Endothelial cell of umbilical vein (primary cell): ENCODE measurements around the gene FBXO4. TPM values are rescaled to one million over a fixed set of nuclear protein-coding genes. Genes with fewer than 3 reads are reported as not detected.

ENCODE experiments used
- BruUV-seq: library from RNA; stranded (reverse); fragments of 400-500 nt; replicated peaks from 2 replicates; lab custom pipeline; 2021; lab: Mats Ljungman, UMichigan
- CTCF ChIA-PET: fragments of 300-600, 350-600 bp; sonication (Branson Sonifier 250); formaldehyde crosslinking; loops from one replicate; lab custom pipeline; 2021; ENCODE audit warnings: antibody characterized with exemption, inconsistent platforms; lab: Charles Lee
- POLR2A ChIA-PET: fragments of 300-600, 350-600 bp; sonication (Branson Sonifier 250); formaldehyde crosslinking; loops from one replicate; lab custom pipeline; 2021; ENCODE audit warnings: antibody characterized with exemption, inconsistent platforms; lab: Charles Lee
- DNase-seq: peaks from one replicate; pipeline ENCODE4 v3.0.0-alpha.2; 2011; ENCODE audit warnings: low read depth, low spot score
- FAIRE-seq: peaks from 2 replicates; lab custom pipeline; 2011; peaks lifted over from hg19 to GRCh38; lab: Jason Lieb, UNC
- H2AFZ ChIP-seq: 2 replicates; pipeline ENCODE4 v1.6.0; 2012; ENCODE audit warnings: low read depth, low read length, control low read depth, inconsistent platforms
- H3K27ac ChIP-seq: 2 replicates; pipeline ENCODE4 v1.5.1; 2011; ENCODE audit warnings: low read depth, mild to moderate bottlenecking, control low read depth, low read length, moderate library complexity; ENCODE audit not compliant: insufficient read depth
- H3K27me3 ChIP-seq, 2 experiments: 2 replicates each; pipeline versions ENCODE4 v1.6.0 to v1.6.1; 2011; ENCODE audit warnings: low read length in 2 of 2, mixed read lengths in 1 of 2; ENCODE audit not compliant: control insufficient read depth in 2 of 2, insufficient read depth in 2 of 2
- H3K36me3 ChIP-seq, 2 experiments: 2 replicates in 1 of 2; 3 replicates in 1 of 2; pipeline ENCODE4 v1.5.1; 2011; ENCODE audit warnings: low read length in 2 of 2, mild to moderate bottlenecking in 1 of 2, moderate library complexity in 1 of 2; ENCODE audit not compliant: control insufficient read depth in 2 of 2, insufficient read depth in 2 of 2; ENCODE audit errors: extremely low read depth in 1 of 2
- H3K4me1 ChIP-seq: 3 replicates; pipeline ENCODE4 v1.5.1; 2011; ENCODE audit warnings: mild to moderate bottlenecking, low read length; ENCODE audit not compliant: control insufficient read depth, insufficient read depth; ENCODE audit errors: extremely low read depth
- H3K4me2 ChIP-seq: 2 replicates; pipeline ENCODE4 v1.6.1; 2011; ENCODE audit warnings: low read length, control low read depth, mixed read lengths; ENCODE audit not compliant: insufficient read depth
- H3K4me3 ChIP-seq, 3 experiments: fragments of 200-600 bp in 1 of 3; sonication (generic), shearing (Covaris generic) in 1 of 3; replicated peaks in 1 of 3; 2 replicates each; pipeline ENCODE4 v1.5.1; 2011 to 2016; ENCODE audit warnings: control low read depth in 3 of 3, low read length in 3 of 3, mild to moderate bottlenecking in 2 of 3, inconsistent platforms in 1 of 3, low read depth in 1 of 3, moderate library complexity in 1 of 3; ENCODE audit not compliant: insufficient read depth in 1 of 3
- H3K79me2 ChIP-seq: 2 replicates; pipeline ENCODE4 v1.6.0; 2012; ENCODE audit warnings: low read length, inconsistent platforms; ENCODE audit not compliant: control insufficient read depth, insufficient read depth
- H3K9ac ChIP-seq: replicated peaks from 2 replicates; pipeline ENCODE3; 2011; ENCODE audit warnings: low read length, control low read depth; ENCODE audit not compliant: insufficient read depth; ENCODE audit errors: extremely low read depth
- H3K9me1 ChIP-seq: replicated peaks from 3 replicates; pipeline ENCODE4 v1.6.0; 2011; ENCODE audit warnings: mild to moderate bottlenecking, low read length; ENCODE audit not compliant: control insufficient read depth, insufficient read depth; ENCODE audit errors: extremely low read depth
- H3K9me3 ChIP-seq: replicated peaks from 2 replicates; pipeline ENCODE4 v1.5.1; 2012; ENCODE audit warnings: low read length, inconsistent platforms; ENCODE audit not compliant: control insufficient read depth, insufficient read depth
- H4K20me1 ChIP-seq: replicated peaks from 2 replicates; pipeline ENCODE3; 2011; ENCODE audit warnings: mild to moderate bottlenecking, low read length; ENCODE audit not compliant: control insufficient read depth, insufficient read depth; ENCODE audit errors: extremely low read depth
- EZH2 ChIP-seq: IDR thresholded peaks from 2 replicates; pipeline ENCODE4 v1.6.1; 2012; ENCODE audit warnings: borderline replicate concordance, low read depth, mild to moderate bottlenecking, moderate library complexity, low read length, inconsistent platforms; ENCODE audit not compliant: severe bottlenecking
- FOS ChIP-seq: IDR thresholded peaks from 2 replicates; pipeline ENCODE4 v1.6.1; 2011; ENCODE audit warnings: mild to moderate bottlenecking, low read length, moderate library complexity, borderline replicate concordance; ENCODE audit not compliant: insufficient read depth
- GATA2 ChIP-seq: IDR thresholded peaks from 2 replicates; pipeline ENCODE4 v1.7.0; 2011; ENCODE audit warnings: low read depth, mild to moderate bottlenecking, moderate library complexity, mixed read lengths, low read length; ENCODE audit not compliant: insufficient read length, insufficient read depth
- JUN ChIP-seq: IDR thresholded peaks from 2 replicates; pipeline ENCODE4 v1.6.1; 2011; ENCODE audit warnings: borderline replicate concordance, low read depth; ENCODE audit not compliant: insufficient read length, insufficient read depth
- MYC ChIP-seq: IDR thresholded peaks from one replicate; pipeline ENCODE4 v1.6.1; 2011; ENCODE audit warnings: mild to moderate bottlenecking, low read depth, low read length
- POLR2A ChIP-seq: IDR thresholded peaks from 2 replicates; pipeline ENCODE4 v1.6.1; 2012; ENCODE audit warnings: low read depth, mild to moderate bottlenecking, control low read depth, low read length
- POLR2AphosphoS5 ChIP-seq: IDR thresholded peaks from 2 replicates; pipeline ENCODE4 v1.6.1; 2012; ENCODE audit warnings: low read depth, mild to moderate bottlenecking, control low read depth, low read length, moderate library complexity; ENCODE audit not compliant: insufficient read depth
- dilution Hi-C: fragments of 300-500 bp; cut with MboI; formaldehyde crosslinking; loops from one replicate; pipeline ENCODE4 v1.15.0; 2019; ENCODE audit warnings: low sequenced_read_pairs; ENCODE audit not compliant: extremely low pct_ligation_motif_present
- intact Hi-C: fragments of 100-400 bp; cut with micrococcal nuclease; formaldehyde crosslinking; loops from one replicate; pipeline ENCODE4 v1.10.0; 2022
- polyA plus RNA-seq, 4 experiments: library from polyadenylated mRNA; depleted of rRNA in 3 of 4; stranded (reverse) in 3 of 4; unstranded in 1 of 4; fragments of >200 nt; gene quantifications; 2 replicates each; pipeline versions ENCODE4 v1.2.1 to v1.2.3, GENCODE V29; 2011 to 2012; ENCODE audit warnings: missing spikeins in 1 of 4
- total RNA-seq: library from RNA; stranded (reverse); gene quantifications from 2 replicates; pipeline ENCODE4 v1.2.3, GENCODE V29; 2021
- TF ChIP-seq, protein P1 (sequence below), 2 donors: IDR thresholded peaks; 1 replicate in 1 of 2; 2 replicates in 1 of 2; pipeline ENCODE4 v1.5.1; 2011; ENCODE audit warnings: low read length in 2 of 2, mild to moderate bottlenecking in 2 of 2, moderate library complexity in 2 of 2, control low read depth in 1 of 2, inconsistent platforms in 1 of 2, low read depth in 1 of 2; ENCODE audit not compliant: insufficient read depth in 1 of 2; ENCODE audit errors: extremely low read depth in 1 of 2
- TF ChIP-seq, protein P2 (sequence below): IDR thresholded peaks from 2 replicates; pipeline ENCODE4 v1.6.1; 2011; ENCODE audit not compliant: insufficient read depth, insufficient read length

Gene FBXO4
- total and polyA plus RNA-seq, 2 donors (not counting 3 experiments of a cell fraction or from before 2014, with no cell fraction given) = 4.4 to 7.7 TPM

DNA sequence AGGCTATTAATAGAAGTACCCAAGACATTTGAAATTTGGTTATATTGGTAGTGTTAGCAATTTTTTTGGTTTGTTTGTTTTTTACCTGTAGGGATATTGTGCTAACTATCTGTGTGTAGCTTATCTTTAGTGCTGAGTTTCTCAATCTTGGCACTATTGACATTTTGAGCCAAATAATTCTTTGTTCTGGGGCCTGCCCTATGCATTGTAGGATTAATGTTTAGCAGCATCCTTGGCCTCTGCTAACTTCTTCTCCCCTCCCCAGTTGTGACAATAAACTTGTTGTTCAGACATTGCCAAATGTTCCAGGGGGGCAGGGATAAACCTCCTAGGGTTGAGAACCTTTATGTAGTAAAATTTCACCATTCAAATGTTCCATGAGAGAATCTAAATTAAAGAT is 4.0 kb downstream of the FBXO4 start:
- DNase-seq (no peak), FAIRE-seq (no peak)
- Histone ChIP-seq H3K9me1 (no peaks in the 10 kb centered on the region), H3K4me1 (peaks cover 11% of the 10 kb centered on the region), H3K27me3 (no peaks in the 10 kb centered on the region), H3K79me2 (no peaks in the 10 kb centered on the region), H3K4me3 (no peak overlapping the region), H3K9ac (no peak overlapping the region), H4K20me1 (no peaks in the 10 kb centered on the region), H3K9me3 (no peaks in the 10 kb centered on the region), H3K36me3 (no peaks in the 10 kb centered on the region), H3K27ac (no peak overlapping the region), H2AFZ (no peak overlapping the region), H3K4me2 (no peak overlapping the region)
- TF ChIP-seq MYC (no peak), EZH2 (no peak), POLR2AphosphoS5 (no peak), JUN (no peak), GATA2 (no peak), POLR2A (no peak), FOS (no peak)
- TF ChIP-seq, protein P1, sequence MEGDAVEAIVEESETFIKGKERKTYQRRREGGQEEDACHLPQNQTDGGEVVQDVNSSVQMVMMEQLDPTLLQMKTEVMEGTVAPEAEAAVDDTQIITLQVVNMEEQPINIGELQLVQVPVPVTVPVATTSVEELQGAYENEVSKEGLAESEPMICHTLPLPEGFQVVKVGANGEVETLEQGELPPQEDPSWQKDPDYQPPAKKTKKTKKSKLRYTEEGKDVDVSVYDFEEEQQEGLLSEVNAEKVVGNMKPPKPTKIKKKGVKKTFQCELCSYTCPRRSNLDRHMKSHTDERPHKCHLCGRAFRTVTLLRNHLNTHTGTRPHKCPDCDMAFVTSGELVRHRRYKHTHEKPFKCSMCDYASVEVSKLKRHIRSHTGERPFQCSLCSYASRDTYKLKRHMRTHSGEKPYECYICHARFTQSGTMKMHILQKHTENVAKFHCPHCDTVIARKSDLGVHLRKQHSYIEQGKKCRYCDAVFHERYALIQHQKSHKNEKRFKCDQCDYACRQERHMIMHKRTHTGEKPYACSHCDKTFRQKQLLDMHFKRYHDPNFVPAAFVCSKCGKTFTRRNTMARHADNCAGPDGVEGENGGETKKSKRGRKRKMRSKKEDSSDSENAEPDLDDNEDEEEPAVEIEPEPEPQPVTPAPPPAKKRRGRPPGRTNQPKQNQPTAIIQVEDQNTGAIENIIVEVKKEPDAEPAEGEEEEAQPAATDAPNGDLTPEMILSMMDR (IDR thresholded peaks at IDR 0.05; ENCODE audit: extremely low read depth in 1 of 2, insufficient read depth in 1 of 2, low read depth in 1 of 2, low read length in 2 of 2) = no peak
- TF ChIP-seq, protein P2, sequence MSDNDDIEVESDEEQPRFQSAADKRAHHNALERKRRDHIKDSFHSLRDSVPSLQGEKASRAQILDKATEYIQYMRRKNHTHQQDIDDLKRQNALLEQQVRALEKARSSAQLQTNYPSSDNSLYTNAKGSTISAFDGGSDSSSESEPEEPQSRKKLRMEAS = no peak
- ChIA-PET POLR2A (no interaction called here), CTCF (interaction anchor here (0.8 to 1.5 kb wide), 3 partner anchors 13 to 128 kb away, joined by 3 to 6 read pairs (median 3); no protein-coding TSS in a partner anchor)
- no TSS peak for BruUV-seq
- dilution Hi-C loops (no loop called here), intact Hi-C loops (loop anchor here (5.0 to 10.0 kb wide), 3 partner anchors 142 to 1556 kb away; partner anchors contain the start of genes TMEM267 and ZNF131)
